Measurements from ENCODE around the gene SGCG. TPM values are rescaled to one million over a fixed set of nuclear protein-coding genes. Genes with fewer than 3 reads are reported as not detected.

Gene SGCG
- polyA plus RNA-seq, 1 donor from 2014 or later: not detected

- no peaks in the 10 kb centered on the region for H3K27me3 ChIP-seq (ENCODE audit: insufficient read depth, low read depth, low read length)
- no peaks in the 10 kb centered on the region for H3F3A ChIP-seq (ENCODE audit: insufficient read depth, low read length, poor library complexity, severe bottlenecking)
- H3K9me2 ChIP-seq (ENCODE audit: insufficient read depth, low read length): no peaks in the 10 kb centered on the region
- H3K27ac ChIP-seq (ENCODE audit: low read length): no peak overlapping the region
- H2AFZ ChIP-seq (ENCODE audit: low read depth, low read length): no peak overlapping the region
- H3K36me3 ChIP-seq (ENCODE audit: insufficient read depth, low read length): no peaks in the 10 kb centered on the region
- H3K9me3 ChIP-seq (ENCODE audit: low read length): no peaks in the 10 kb centered on the region
- no peaks in the 10 kb centered on the region for H3K79me2 ChIP-seq (replicated peaks; ENCODE audit: insufficient read depth, low read length)
- TF ChIP-seq MXI1 (conservative IDR thresholded peaks at IDR 0.05; ENCODE audit: poor library complexity, severe bottlenecking) (no peak), REST (IDR thresholded peaks at IDR 0.05; ENCODE audit: borderline replicate concordance) (no peak), SMC3 (conservative IDR thresholded peaks at IDR 0.05; ENCODE audit: poor library complexity) (no peak), EZH2 (IDR thresholded peaks at IDR 0.05; ENCODE audit: borderline replicate concordance, insufficient read depth, low read length, poor library complexity, severe bottlenecking) (no peak), EP300 (conservative IDR thresholded peaks at IDR 0.05; ENCODE audit: poor library complexity, severe bottlenecking) (no peak), POLR2AphosphoS5 (IDR thresholded peaks at IDR 0.05) (no peak), CTCF (IDR thresholded peaks at IDR 0.05; ENCODE audit: poor library complexity, severe bottlenecking) (no peak), RAD21 (conservative IDR thresholded peaks at IDR 0.05) (no peak), TAF1 (IDR thresholded peaks at IDR 0.05; ENCODE audit: low read depth) (no peak)
- no peak overlapping the region for H3K4me2 ChIP-seq (ENCODE audit: low read length)
- H3K4me3 ChIP-seq (ENCODE audit: low read length): no peak overlapping the region
- H3K9ac ChIP-seq (ENCODE audit: low read length): no peak overlapping the region
- no peaks in the 10 kb centered on the region for H4K20me1 ChIP-seq (ENCODE audit: insufficient read depth)
These were observed 33.8 kb upstream of the SGCG start for GRCh38 chr13:23146811-23147625.

- Histone ChIP-seq H3K4me3 (ENCODE audit: low read length) (no peak overlapping the region), H3K9ac (ENCODE audit: low read length) (no peak overlapping the region), H3K4me2 (ENCODE audit: low read length) (no peak overlapping the region), H3K27me3 (ENCODE audit: insufficient read depth, low read depth, low read length) (no peaks in the 10 kb centered on the region), H3F3A (ENCODE audit: insufficient read depth, low read length, poor library complexity, severe bottlenecking) (no peaks in the 10 kb centered on the region), H3K36me3 (ENCODE audit: insufficient read depth, low read length) (no peaks in the 10 kb centered on the region), H3K9me2 (ENCODE audit: insufficient read depth, low read length) (no peaks in the 10 kb centered on the region), H3K9me3 (ENCODE audit: low read length) (no peaks in the 10 kb centered on the region), H2AFZ (ENCODE audit: low read depth, low read length) (no peak overlapping the region), H4K20me1 (ENCODE audit: insufficient read depth) (no peaks in the 10 kb centered on the region), H3K79me2 (replicated peaks; ENCODE audit: insufficient read depth, low read length) (no peaks in the 10 kb centered on the region), H3K27ac (ENCODE audit: low read length) (no peak overlapping the region)
- TF ChIP-seq RAD21 (conservative IDR thresholded peaks at IDR 0.05) (no peak), MXI1 (conservative IDR thresholded peaks at IDR 0.05; ENCODE audit: poor library complexity, severe bottlenecking) (no peak), SMC3 (conservative IDR thresholded peaks at IDR 0.05; ENCODE audit: poor library complexity) (no peak), CTCF (IDR thresholded peaks at IDR 0.05; ENCODE audit: poor library complexity, severe bottlenecking) (no peak), REST (IDR thresholded peaks at IDR 0.05; ENCODE audit: borderline replicate concordance) (no peak), EZH2 (IDR thresholded peaks at IDR 0.05; ENCODE audit: borderline replicate concordance, insufficient read depth, low read length, poor library complexity, severe bottlenecking) (no peak), POLR2AphosphoS5 (IDR thresholded peaks at IDR 0.05) (no peak)
These were observed 33.0 kb upstream of the SGCG start for GRCh38 chr13:23147827-23148226.
